GM21526 (cell line): Measurements from ENCODE around the gene EYS.

Experiments
- ATAC-seq: cut with Tn5 transposase; IDR thresholded peaks from one replicate; pipeline ENCODE4 v1.9.1; 2021; ENCODE audit warnings: moderate library complexity; ENCODE audit not compliant: unreplicated experiment, low FRiP score

EYS gene

DNA sequence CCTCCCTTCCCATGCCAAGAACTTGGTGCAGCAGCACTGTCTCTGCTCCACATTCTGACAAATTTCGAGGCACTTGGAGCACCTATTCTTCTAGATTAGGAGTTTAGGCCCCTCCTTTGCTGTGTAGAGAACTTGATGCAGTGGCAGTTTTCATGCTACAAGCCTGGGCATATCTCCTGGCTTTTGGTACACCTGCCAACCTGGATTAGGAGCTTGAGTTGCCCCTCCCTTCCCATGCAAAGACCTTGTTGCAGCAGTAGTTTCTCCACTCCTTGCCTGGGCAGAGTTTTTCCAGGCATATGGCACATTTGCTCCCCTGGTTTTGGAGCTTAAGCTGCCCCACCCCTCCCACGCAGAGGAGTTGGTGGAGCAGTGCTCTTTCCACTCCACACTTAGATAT lies 956.1 kb downstream of the EYS start:
- no peak for ATAC-seq

DNA sequence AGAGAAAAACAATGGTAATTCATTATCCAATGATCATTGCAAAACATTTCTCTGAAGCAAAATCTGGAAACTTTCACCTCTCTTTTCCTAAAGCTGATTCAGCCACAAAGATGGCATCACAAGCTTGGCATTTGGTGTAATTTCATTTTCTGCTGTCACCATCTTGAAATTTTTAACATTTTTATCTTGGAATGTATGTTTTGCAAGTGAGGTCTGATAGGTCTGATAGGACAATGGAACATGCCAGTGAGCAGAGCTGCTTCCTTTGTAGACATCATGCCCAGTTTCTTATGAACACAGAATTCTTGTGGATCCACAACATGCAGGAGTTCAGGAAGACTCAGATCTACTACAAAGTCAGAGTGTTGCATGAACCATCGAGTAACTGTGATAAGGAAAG lies 969.6 kb downstream of the EYS start:
- ATAC-seq: no peak

- ATAC-seq: no peak
Observed at GRCh38 chr6:64736421-64736950, 970.5 kb downstream of the EYS start.

- ATAC-seq: no peak
Observed at GRCh38 chr6:64733433-64733832, 973.6 kb downstream of the EYS start.

- no peak for ATAC-seq
Observed at GRCh38 chr6:64732888-64733287, 974.1 kb downstream of the EYS start.

DNA sequence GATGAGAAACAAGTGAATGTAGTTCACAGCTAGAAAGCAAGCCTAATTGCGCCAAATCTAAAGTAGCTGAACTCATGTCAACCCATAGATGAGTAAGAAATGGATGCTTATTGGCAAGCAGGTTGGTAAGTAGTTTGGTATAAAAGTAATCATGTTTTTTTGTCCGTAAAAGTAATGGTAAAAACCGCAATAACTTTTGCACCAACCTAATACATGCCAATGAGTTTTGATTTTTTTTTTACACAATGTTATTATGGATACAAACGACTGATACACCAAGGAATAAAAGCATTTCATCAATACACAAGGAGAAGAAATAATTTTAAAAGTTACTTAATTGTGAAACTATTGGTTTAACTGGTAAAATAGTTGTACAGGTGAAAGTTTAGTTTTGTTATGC lies 977.5 kb downstream of the EYS start:
- no peak for ATAC-seq

GRCh38 chr6:64727075-64727474 lies 980.0 kb downstream of the EYS start:
- no peak for ATAC-seq

DNA sequence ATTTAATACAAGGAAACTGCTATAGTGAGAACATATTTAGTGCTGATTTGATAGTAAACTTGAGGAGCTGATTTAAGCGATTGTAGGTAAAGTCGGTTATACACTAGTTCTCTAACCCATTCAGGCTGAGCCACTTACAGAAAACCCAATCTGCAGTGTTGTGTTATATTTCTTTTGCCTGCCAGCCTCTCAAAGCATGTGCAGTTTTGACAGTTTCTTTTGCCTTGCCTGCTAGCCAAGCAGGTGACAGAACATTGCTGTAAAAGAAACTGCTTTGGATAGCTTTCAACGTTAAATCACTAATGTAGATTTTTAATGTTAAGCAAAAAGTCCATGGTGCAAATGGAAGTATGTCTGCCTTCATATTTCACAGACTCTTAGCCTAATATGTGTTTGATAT lies 982.9 kb downstream of the EYS start:
- ATAC-seq: no peak

- ATAC-seq: no peak
Observed at GRCh38 chr6:64723327-64724058, 983.5 kb downstream of the EYS start.

- no peak for ATAC-seq
Observed at GRCh38 chr6:64721865-64722264, 985.2 kb downstream of the EYS start.

GRCh38 chr6:64717281-64717680 lies 989.7 kb downstream of the EYS start:
- no peak for ATAC-seq

DNA sequence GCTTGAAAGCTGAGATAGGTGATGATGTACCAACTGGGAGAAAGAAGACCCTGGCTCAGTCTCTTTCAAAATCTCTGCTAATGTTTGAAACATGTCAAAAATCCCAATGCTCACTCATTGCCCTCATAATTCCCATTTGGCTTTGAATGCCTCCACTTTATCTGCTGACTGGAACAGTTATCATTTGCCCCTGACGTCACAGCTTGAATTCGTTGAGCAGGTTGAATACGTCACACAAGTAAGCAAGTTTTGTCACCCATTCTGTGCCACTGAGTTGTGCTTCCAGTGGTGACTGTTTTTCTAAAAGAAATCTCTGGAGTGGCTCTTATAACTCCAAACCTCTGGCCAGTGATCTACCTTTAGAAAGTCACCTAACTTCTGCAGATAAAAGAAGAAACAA lies 991.4 kb downstream of the EYS start:
- no peak for ATAC-seq

- ATAC-seq: no peak
Observed at GRCh38 chr6:64714073-64714472, 993.0 kb downstream of the EYS start.

GRCh38 chr6:64713175-64713574 lies 993.9 kb downstream of the EYS start:
- ATAC-seq: no peak

GRCh38 chr6:64712606-64713005 lies 994.4 kb downstream of the EYS start:
- no peak for ATAC-seq

GRCh38 chr6:64703922-64704321 lies 1003.1 kb downstream of the EYS start:
- ATAC-seq: no peak

- ATAC-seq: no peak
Observed at GRCh38 chr6:64696053-64696452, 1011.0 kb downstream of the EYS start.

- ATAC-seq: no peak
Observed at GRCh38 chr6:64694356-64694755, 1012.7 kb downstream of the EYS start.

DNA sequence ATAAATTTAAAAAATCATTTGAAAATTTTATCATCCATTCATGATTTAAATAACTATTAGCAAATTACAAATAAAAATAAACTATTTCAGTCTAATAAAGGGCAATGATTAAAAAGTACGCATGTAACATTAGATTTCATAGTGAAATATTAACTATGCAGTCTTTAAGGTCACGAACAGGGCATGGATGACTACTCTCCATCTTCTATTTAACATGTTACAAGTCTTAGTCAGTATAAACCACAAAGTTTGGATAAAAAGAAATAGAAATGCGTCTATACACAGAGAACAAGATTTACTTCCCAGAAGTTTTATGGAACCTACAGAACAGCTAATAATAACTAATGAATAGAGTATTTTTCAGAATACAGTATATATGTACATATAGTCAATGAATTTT lies 1016.0 kb downstream of the EYS start:
- no peak for ATAC-seq

GRCh38 chr6:64685401-64685800 lies 1021.6 kb downstream of the EYS start:
- no peak for ATAC-seq

DNA sequence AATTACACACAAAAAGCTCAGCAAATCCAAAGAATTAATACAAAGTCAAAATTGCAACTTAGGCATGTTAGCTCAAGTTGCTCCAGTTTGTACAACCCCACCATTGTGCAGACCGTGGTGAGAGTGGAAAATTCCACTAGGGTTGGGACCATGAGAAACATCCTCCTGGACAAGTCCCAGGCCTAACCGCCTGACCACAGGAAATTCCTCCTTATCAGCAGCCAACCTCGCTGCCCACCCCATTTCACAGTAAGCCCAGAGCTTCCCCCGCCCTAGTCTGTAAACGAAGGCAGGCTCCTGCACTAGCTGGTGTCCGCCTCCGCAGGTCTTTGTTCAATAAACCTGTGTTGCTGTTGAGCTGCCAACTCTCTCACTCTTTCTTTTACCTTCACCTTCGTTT lies 1023.3 kb downstream of the EYS start:
- ATAC-seq: no peak

DNA sequence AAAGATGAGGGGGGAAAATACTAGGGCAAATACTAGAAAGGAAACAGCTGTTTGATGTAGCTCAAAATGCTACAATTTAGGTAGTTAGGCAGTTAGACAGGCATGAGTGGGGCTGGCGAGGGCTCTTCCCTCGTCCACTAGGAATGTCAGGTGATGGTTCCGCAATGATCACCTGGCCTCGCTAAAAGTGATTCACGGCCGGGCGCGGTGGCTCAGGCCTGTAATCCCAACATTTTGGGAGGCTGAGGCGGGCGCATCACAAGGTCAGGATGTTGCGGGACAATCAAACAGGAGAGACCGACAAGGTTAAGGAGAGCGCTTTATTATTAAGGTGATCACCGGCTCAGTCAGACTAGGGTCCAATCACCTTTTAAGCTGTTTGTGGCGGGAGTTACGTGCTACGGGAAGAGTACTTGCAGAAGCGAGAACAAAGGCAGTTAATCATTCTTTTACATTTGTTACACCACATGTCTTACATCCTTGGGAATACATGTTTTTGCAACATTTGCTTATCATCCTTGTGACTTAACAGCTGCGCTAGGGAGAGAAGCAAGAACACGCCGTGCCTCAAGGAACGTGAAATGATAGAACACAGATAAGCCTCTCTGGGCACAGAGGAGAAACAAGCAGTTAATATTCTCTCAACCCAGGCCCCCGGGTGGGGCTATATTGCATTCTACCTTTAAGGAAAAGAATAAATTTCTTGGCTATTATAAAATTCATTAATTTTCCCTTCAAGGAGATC lies 1025.4 kb downstream of the EYS start:
- no peak for ATAC-seq
